HG03457 (cell line): ENCODE data around the gene RAD51B.

Experiments used
- ATAC-seq: cut with Tn5 transposase; IDR thresholded peaks from one replicate; pipeline ENCODE4 v1.9.1; 2021; ENCODE audit warnings: moderate number of reproducible peaks; ENCODE audit not compliant: unreplicated experiment

RAD51B gene

GRCh38 chr14:68739701-68740100 lies 920.1 kb downstream of the RAD51B start:
- ATAC-seq, result no peak

GRCh38 chr14:68740788-68741476 lies 921.4 kb downstream of the RAD51B start:
- ATAC-seq, result no peak

GRCh38 chr14:68741477-68741791 lies 921.9 kb downstream of the RAD51B start:
- no peak for ATAC-seq

- ATAC-seq, result peak; percentile 60
Observed at GRCh38 chr14:68741839-68742470, 922.4 kb downstream of the RAD51B start.

GRCh38 chr14:68744613-68745012 lies 925.0 kb downstream of the RAD51B start:
- no peak for ATAC-seq

GRCh38 chr14:68747393-68747792 lies 927.8 kb downstream of the RAD51B start:
- no peak for ATAC-seq

- no peak for ATAC-seq
Observed at GRCh38 chr14:68748260-68748659, 928.7 kb downstream of the RAD51B start.

- ATAC-seq, result no peak
Observed at GRCh38 chr14:68748691-68749090, 929.1 kb downstream of the RAD51B start.

GRCh38 chr14:68749487-68750475 lies 930.2 kb downstream of the RAD51B start:
- no peak for ATAC-seq

GRCh38 chr14:68752271-68753006 lies 932.9 kb downstream of the RAD51B start:
- no peak for ATAC-seq

- ATAC-seq, result no peak
Observed at GRCh38 chr14:68753690-68754089, 934.1 kb downstream of the RAD51B start.

GRCh38 chr14:68755016-68755353 lies 935.4 kb downstream of the RAD51B start:
- ATAC-seq, result no peak

GRCh38 chr14:68756000-68756481 lies 936.5 kb downstream of the RAD51B start:
- ATAC-seq, result no peak

GRCh38 chr14:68756734-68757133 lies 937.2 kb downstream of the RAD51B start:
- no peak for ATAC-seq

GRCh38 chr14:68757618-68758081 lies 938.1 kb downstream of the RAD51B start:
- ATAC-seq, result no peak

- no peak for ATAC-seq
Observed at GRCh38 chr14:68758301-68758700, 938.7 kb downstream of the RAD51B start.

- no peak for ATAC-seq
Observed at GRCh38 chr14:68759017-68759560, 939.5 kb downstream of the RAD51B start.

- no peak for ATAC-seq
Observed at GRCh38 chr14:68759937-68760336, 940.4 kb downstream of the RAD51B start.

- ATAC-seq, result no peak
Observed at GRCh38 chr14:68760761-68761160, 941.2 kb downstream of the RAD51B start.

- no peak for ATAC-seq
Observed at GRCh38 chr14:68761391-68761790, 941.8 kb downstream of the RAD51B start.
